Measurements from ENCODE around the gene C13orf46.

DNA sequence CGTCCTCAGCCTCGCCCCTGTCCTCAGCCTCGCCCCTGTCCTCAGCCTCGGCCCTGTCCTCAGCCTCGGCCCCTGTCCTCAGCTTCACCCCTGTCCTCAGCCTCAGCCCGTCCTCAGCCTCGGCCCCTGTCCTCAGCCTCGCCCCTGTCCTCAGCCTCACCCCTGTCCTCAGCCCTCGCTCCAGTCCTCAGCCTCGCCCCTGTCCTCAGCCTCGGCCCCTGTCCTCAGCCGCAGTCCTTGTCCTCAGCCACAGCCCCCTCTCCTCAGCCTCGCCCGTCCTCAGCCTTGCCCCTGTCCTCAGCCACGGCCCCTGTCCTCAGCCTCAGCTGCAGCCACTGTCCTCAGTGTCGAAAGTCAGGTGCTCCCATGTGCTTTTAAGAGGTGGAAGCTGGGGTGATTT, 10.5 kb downstream of the C13orf46 start:
- TF ChIP-seq, protein P1, sequence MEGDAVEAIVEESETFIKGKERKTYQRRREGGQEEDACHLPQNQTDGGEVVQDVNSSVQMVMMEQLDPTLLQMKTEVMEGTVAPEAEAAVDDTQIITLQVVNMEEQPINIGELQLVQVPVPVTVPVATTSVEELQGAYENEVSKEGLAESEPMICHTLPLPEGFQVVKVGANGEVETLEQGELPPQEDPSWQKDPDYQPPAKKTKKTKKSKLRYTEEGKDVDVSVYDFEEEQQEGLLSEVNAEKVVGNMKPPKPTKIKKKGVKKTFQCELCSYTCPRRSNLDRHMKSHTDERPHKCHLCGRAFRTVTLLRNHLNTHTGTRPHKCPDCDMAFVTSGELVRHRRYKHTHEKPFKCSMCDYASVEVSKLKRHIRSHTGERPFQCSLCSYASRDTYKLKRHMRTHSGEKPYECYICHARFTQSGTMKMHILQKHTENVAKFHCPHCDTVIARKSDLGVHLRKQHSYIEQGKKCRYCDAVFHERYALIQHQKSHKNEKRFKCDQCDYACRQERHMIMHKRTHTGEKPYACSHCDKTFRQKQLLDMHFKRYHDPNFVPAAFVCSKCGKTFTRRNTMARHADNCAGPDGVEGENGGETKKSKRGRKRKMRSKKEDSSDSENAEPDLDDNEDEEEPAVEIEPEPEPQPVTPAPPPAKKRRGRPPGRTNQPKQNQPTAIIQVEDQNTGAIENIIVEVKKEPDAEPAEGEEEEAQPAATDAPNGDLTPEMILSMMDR (optimal IDR thresholded peaks at IDR 0.05 in 1 of 3, IDR thresholded peaks at IDR 0.05 in 1 of 3, conservative IDR thresholded peaks at IDR 0.05 in 1 of 3; ENCODE audit: extremely low read depth in 1 of 3, insufficient read depth in 2 of 3, low read length in 3 of 3), result no peak
- no peak for TF ChIP-seq EZH2 (IDR thresholded peaks at IDR 0.05; ENCODE audit: low read length)
